Measurements from ENCODE around the gene NPIPB2.
"Not testable (repeated sequence)": the region's sequence is repeated elsewhere in the genome, so short reads cannot be mapped to it uniquely, and the experiment has no call there.

DNA sequence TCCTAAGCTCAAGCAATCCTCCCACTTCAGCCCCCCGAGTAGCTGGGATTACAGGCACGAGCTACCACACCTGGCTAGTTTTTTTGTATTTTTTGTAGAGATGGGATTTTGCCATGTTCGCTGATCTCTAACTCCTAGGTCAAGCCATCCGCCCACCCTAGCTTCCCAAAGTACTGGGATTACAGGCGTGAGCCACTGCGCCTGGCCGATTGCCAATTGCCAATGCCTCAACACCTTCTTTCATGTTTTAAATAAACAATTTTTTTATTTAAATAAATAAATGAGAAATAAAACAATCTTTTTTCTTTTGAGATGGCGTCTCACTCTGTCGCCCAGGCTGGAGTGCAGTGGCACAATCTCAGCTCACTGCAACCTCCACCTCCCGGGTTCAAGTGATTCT lies 17.8 kb downstream of the NPIPB2 start:
- not testable (repeated sequence) for TF ChIP-seq POLR2A (IDR thresholded peaks at IDR 0.05)
- TF ChIP-seq, protein P1, sequence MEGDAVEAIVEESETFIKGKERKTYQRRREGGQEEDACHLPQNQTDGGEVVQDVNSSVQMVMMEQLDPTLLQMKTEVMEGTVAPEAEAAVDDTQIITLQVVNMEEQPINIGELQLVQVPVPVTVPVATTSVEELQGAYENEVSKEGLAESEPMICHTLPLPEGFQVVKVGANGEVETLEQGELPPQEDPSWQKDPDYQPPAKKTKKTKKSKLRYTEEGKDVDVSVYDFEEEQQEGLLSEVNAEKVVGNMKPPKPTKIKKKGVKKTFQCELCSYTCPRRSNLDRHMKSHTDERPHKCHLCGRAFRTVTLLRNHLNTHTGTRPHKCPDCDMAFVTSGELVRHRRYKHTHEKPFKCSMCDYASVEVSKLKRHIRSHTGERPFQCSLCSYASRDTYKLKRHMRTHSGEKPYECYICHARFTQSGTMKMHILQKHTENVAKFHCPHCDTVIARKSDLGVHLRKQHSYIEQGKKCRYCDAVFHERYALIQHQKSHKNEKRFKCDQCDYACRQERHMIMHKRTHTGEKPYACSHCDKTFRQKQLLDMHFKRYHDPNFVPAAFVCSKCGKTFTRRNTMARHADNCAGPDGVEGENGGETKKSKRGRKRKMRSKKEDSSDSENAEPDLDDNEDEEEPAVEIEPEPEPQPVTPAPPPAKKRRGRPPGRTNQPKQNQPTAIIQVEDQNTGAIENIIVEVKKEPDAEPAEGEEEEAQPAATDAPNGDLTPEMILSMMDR (IDR thresholded peaks at IDR 0.05) = not testable (repeated sequence)
